HG03175 (cell line): ENCODE data around the gene MINDY4B.

Experiments
- ATAC-seq: cut with Tn5 transposase; IDR thresholded peaks from one replicate; pipeline ENCODE4 v1.9.1; 2021; ENCODE audit warnings: mild to moderate bottlenecking, moderate library complexity; ENCODE audit not compliant: unreplicated experiment

MINDY4B gene

DNA sequence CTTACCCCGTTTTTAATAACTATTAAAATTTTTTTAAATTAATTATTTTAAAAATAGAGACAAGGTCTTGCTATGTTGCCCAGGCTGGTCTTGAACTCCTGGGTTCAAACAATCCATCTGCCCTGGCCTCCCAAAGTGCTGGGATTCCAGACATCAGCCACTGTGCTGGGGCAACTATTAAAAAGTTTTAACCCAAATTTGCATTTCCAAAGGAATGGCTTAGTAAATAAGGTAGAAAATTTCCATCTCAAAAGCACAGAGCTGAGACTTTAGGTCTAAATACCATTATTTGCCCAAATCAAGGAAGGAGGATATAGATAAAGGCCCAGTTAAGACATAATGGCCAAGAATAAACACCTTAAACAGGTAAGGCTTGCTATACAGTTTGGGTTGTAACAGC is 56.4 kb downstream of the MINDY4B start:
- no peak for ATAC-seq

DNA sequence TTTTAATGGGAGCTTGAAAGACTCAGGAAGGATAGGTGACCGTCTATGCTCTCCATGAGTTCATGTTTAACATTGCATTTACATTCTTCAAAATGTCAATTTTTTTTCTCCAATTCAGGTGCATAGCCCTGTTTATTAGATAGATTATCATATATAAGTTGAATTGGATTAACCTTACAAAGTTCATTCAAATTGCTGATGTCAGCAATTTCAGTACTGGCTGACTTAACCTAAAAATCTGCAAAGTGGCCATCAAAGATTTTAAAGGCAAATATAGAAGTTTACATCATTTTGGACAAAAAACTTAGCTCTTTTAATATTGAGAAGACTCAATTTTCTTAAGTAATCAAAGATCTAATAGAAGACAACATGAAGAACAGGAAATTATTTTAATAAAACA is 57.8 kb downstream of the MINDY4B start:
- no peak for ATAC-seq

DNA sequence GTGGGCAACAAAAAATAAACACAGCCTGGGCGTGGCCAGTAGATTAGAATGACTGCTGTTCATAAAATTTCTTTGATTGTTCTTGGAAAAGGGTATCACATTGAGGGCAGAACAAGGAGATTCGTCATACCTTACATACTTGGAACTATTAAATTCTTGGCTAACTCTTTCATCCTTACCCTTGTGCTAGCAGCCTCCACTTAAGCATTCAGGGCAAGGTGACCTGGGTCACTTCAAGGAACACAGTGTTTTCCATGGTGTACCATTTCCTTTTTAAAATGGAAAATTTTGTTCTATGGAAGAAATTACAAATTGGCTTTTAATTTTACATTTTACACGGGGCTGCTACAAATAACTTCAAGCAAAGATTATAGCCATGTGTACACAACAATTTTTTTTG is 60.8 kb downstream of the MINDY4B start:
- no peak for ATAC-seq

DNA sequence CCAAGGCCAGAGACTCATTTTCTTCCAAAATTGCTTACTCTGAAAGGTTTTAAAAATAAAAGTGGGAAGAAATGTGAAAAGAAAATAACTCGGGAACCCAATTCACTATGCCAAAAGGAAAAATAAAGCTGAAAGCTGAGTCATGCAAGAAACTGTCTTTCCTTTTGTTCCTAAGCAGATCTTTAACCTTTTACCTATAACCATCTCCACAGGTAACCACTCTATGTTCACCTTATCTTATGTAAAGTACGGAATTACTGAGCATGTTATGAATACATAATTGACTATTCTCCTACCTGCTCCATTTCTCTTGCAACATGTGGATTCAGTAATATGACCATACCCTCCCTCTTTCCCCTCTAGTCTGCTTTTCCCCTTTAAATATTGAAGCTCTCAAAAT is 62.0 kb downstream of the MINDY4B start:
- no peak for ATAC-seq

DNA sequence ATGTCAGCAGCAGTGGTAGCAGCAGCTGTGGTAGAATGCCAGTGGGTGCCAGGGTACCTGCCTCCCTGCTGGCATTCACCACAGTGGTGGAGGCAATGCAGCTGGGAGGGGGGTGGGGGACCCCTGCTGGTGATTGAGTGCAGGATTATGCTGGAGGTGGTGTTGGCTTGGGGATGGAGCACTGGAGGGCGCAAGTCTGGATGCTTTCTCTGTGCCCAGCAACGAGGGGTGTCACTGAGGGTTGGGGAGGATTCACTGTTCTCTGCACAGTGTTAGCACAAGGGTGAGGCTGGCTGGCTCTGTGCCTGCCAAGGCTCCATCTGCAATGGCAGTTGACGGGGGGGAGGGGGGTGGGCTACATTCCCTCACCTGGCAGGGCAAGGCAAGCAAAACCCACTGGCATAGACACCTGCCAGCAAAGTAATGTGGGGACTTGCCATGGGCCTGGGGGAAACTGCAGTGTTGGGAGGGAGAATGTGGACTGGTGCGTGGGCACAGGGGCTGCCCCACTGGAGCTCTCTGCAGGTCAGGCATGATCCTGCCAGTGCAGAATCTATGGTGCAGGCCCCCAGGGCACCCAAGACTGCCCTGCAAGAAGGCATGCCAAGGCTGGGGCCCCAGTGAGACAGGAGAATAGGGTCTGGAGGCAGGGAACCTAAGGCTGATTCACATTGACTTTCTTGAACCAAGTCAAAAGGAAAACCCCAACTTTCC is 64.3 kb downstream of the MINDY4B start:
- no peak for ATAC-seq

DNA sequence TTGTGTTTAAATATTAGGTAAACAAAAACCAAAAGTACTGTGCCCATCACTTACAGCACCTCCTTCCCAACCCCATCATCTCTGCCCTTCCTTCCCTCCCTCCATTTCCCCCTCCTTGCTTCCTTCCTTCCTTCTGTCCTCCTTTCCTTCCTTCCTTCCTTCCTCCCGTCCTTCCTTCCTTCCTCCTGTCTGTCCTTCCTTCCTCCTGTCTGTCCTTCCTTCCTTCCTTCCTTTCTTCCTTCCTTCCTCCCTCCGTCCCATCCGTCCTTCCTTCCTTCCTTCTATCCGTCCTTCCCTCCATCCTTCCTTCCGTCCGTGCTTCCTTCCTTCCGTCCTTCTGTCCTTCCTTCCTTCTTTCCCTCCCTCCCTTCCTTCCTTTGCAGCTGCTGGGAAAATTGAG is 74.5 kb downstream of the MINDY4B start:
- no peak for ATAC-seq

DNA sequence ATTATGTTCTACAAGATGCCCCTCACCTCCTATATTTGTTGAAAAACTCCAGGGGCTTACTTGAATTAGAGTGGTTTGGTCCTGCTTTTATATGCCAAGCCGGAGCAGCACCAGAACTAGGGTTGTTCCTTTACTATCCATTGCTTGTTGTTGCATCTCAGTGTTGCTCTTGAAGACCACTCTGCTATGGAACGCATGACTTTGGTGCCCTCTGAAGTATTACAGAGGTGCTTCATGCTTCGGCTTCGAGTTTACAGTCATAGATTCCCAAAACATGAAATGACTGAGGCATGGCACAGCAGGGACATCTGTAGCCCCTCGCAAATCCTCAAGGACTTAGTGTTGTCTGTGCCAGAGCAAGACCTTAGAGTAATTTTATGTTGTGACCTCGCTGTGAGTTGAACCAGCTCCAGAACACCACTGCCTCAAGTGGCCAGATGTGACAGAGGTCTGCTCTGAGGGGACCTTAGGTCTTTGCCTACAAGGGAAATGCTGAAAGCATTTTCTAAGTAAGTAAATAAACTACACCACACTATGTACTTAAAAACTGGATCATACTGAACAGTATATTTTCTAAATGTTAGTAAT is 75.1 kb downstream of the MINDY4B start:
- no peak for ATAC-seq

DNA sequence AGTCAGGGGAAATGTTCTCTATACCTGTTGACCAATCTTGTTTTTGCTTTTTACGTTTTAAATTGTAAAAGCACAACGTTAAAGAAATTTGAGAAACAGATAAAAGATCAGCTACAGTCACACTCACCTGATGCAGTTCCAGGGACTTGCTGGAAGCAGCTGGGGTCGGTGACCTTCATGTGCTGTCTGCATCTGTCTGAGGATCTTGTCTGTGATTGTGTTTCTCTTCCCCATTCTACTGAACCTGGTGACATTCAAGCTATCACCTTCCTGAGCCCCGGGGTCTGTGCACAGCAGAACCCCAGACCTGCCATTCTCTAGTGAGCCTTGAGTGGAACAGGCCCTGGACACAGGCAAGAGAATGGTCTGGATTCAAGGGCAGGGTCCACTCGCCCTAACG is 75.8 kb downstream of the MINDY4B start:
- ATAC-seq: no peak

DNA sequence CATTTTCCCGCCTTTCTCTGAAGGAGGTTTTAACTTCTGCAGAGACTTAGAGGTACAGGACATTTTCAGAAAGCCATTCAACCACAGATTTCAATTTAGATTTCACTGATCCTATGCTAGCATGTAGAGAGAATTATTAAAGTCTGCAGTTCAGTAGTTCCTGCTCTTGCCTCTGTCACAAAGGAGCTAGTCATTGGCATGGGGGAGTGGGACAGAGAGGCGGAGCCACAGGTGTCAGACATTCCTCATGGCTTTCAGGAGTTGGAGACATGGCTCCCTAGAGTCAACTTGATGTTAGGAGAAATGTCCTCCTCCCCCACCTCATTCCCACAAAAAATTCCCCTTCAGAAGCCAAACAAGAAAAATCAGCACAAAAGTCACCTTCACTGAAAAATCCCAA is 76.2 kb downstream of the MINDY4B start:
- ATAC-seq: no peak

DNA sequence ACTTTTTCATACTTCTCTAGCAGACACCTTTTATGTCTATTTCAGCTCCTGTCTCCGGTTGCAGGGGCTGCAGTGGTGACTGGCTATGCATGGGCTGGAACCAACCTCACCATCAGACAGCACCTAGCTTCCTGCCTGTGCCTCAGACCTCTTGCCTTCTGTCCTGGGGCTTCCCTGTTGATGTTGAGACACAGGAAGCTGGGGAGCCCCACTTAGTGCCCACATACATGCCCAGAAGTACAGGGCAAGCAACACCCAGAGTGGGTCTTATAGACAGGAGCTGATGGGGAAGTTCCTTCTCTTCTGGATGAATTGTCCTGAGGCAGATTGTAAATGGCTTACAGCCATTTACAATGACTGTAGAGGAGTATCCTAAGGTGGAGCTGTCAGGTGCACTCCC is 77.0 kb downstream of the MINDY4B start:
- ATAC-seq: no peak

DNA sequence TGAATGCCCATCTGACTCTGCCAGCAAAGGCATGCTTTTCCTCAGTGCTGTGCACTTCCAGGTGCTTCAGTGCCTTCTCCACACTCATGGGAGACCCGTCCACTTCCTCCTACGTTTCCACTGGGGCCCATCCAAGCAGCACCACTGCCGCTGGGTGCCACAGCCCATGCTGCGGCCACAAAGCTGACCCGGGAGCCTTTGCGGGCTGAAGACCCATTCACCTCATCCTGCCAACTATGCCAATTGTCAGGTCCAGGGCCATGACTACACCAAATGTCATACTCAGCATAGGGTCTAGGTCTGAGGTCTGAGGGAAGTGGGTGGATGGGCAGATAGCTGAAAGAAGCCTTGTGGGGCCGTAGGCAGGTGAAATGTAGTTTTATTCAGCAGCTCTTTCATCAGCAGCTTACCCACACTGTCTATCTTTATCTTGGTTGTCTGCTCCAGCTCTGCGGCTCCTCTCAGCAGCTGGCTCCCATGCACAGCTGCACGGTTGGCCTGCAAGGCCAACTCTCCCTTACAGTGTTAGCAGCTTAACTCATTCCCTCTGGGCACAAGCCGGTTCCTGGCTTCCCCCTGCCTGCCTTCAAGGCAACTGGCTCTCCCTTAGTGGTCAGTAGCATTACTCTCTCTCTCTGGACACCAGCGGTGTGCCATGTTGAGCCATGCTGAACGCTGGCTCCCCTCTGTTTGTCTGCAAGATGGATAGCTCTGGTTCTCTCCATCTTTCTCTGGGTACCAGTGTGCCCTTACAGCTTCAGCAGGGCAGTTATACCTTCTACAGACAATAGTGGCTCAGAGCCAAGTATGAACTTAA is 78.6 kb downstream of the MINDY4B start:
- ATAC-seq: no peak

DNA sequence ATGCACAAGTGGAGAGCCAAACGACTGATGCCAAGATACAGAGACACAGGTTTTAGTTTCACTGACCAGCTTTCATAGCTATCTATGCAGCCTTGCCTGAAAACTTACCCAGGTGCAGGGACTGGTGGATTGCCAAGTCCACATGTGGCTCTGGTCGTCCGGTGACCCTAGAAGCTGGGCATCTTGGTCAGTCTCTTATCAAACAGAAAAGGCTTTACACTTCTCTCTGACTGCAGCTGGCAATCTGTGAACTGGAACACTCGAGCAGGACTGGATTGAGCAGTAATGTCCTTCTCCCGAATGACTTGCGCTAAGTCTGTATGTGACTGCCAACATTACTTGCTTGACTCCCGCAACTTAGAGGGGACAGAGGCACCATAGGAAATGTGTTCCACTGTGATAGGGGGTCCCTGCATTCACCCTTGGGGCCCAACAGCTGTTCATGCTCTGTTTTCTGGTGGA is 79.3 kb downstream of the MINDY4B start:
- no peak for ATAC-seq

DNA sequence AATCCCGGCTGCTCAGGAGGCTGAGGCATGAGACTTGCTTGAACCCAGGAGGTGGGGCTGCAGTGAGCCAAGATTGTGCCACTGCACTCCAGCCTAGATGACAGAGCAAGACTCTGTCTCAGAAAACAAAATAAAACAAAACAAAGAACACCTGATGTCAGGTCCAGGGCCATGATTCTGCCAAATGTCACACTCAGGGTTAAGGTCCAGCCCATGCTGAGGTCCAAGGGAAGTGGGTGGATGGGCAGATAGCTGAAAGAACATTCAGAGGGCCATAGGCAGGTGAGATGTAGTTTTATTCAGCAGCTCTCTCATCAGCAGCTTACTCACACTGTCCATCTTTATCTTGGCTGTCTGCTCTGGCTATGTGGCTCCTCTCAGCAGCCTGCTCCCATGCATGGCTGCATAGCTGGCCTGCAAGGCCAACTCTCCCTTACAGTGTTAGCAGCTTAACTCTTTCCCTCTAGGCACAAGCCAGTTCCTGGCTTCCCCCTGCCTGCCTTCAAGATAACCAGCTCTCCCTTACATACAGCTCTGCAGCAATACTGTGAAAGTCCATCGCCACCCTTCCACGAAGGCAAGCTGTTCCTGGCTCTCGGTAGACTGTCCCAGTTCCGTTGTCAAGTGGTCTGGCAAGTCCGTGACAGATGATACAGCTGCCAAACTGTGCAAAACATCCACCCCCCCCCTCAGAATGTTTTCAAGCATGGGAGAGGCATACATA is 79.9 kb downstream of the MINDY4B start:
- no peak for ATAC-seq

DNA sequence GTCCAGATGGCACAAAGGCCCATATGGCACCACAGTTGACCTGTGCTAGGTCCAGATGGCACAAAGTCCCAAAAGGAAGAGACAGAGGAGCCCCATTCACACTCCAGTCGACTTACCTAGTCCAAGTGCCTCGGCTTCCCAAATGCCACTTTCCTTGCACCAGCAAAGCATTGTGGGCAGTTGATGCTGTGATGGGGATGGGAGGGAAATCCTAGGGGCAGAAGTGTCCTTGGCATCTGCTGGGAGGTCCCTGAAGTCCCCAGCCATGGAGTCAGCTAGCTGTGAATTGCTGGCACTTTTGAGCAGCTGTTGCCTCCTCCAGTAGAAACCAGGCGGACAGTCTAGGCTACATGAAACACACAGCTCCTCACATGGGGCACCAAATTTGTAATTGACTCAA is 82.0 kb downstream of the MINDY4B start:
- ATAC-seq: no peak

DNA sequence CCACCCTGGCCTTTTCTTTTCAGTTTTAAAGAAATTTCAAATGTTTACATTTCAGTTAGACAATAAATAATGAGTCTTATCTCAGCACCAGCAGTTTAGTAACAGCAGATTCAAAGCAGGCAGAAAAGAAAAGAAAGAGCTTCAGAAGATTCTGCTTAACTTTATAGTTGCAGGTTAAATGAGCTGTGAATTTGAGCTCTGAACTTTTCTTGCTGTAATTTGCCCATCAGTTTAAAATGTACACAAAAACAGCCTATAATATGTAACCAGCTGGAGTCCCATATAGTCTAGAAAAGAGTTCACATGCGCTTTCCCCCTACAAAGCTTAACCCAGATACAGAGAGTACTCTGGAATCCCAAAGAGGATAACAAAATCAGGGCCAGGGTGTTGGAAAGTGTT is 82.6 kb downstream of the MINDY4B start:
- ATAC-seq: no peak
